HCT116 (cell line): ENCODE measurements around the gene CPED1.

Source experiments
- CBX3 ChIP-seq: IDR thresholded peaks from 2 replicates; pipeline ENCODE4 v1.6.1; 2012; ENCODE audit warnings: low read depth
- CTCF ChIP-seq, 3 experiments: fragments of 200-600 bp in 1 of 3; sonication (generic) in 1 of 3; IDR thresholded peaks in 2 of 3; conservative IDR thresholded peaks in 1 of 3; 2 replicates each; pipeline ENCODE4 v1.5.1; 2012 to 2017; ENCODE audit warnings: low read depth in 2 of 3, low read length in 2 of 3, antibody characterized with exemption in 1 of 3, borderline replicate concordance in 1 of 3, control low read depth in 1 of 3, mild to moderate bottlenecking in 1 of 3, mixed read lengths in 1 of 3, mixed run types in 1 of 3, moderate library complexity in 1 of 3; ENCODE audit not compliant: insufficient read depth in 1 of 3
- ELF1 ChIP-seq: IDR thresholded peaks from 2 replicates; pipeline ENCODE4 v1.6.1; 2012; ENCODE audit warnings: low read depth, borderline replicate concordance
- EZH2 ChIP-seq: fragments of 200-600 bp; sonication (generic); IDR thresholded peaks from 2 replicates; pipeline ENCODE4 v1.6.1; 2017; ENCODE audit warnings: antibody characterized with exemption, mixed run types
- EZH2phosphoT487 ChIP-seq: fragments of 200-600 bp; IDR thresholded peaks from 2 replicates; pipeline ENCODE4 v1.6.1; 2018; ENCODE audit warnings: antibody characterized with exemption, borderline replicate concordance
- JUND ChIP-seq: IDR thresholded peaks from 2 replicates; pipeline ENCODE4 v1.6.1; 2012
- MAX ChIP-seq: IDR thresholded peaks from 2 replicates; pipeline ENCODE4 v1.6.1; 2012
- POLR2A ChIP-seq: IDR thresholded peaks from 2 replicates; pipeline ENCODE4 v1.7.0; 2011; ENCODE audit warnings: borderline replicate concordance; ENCODE audit not compliant: insufficient read depth, insufficient read length; ENCODE audit errors: extremely low read depth
- POLR2AphosphoS5 ChIP-seq: IDR thresholded peaks from 2 replicates; pipeline ENCODE4 v1.6.1; 2011; ENCODE audit warnings: mild to moderate bottlenecking, low read depth, low read length, moderate library complexity
- RAD21 ChIP-seq: IDR thresholded peaks from 2 replicates; pipeline ENCODE4 v1.6.1; 2012; ENCODE audit warnings: low read depth, mild to moderate bottlenecking
- SP1 ChIP-seq: IDR thresholded peaks from 2 replicates; pipeline ENCODE4 v1.6.1; 2012; ENCODE audit warnings: low read depth
- YY1 ChIP-seq: IDR thresholded peaks from 2 replicates; pipeline ENCODE4 v1.6.1; 2011; ENCODE audit warnings: low read length, low read depth, moderate library complexity, mild to moderate bottlenecking; ENCODE audit not compliant: insufficient replicate concordance; ENCODE audit errors: extremely low read depth
- ZNF274 ChIP-seq: fragments of 200-500 bp; sonication (Bioruptor generic); IDR thresholded peaks from 2 replicates; pipeline ENCODE4 v1.6.1; 2014; ENCODE audit warnings: mild to moderate bottlenecking, low read depth, low read length, inconsistent platforms

GRCh38 chr7:121077165-121077630 lies 88.7 kb downstream of the CPED1 start:
- no peak for TF ChIP-seq EZH2
- no peak for TF ChIP-seq SP1
- TF ChIP-seq CTCF (IDR thresholded peaks at IDR 0.05 in 2 of 3, conservative IDR thresholded peaks at IDR 0.05 in 1 of 3; ENCODE audit: borderline replicate concordance in 1 of 3, insufficient read depth in 1 of 3, low read depth in 2 of 3, low read length in 2 of 3) = no peak
- no peak for TF ChIP-seq EZH2phosphoT487
- TF ChIP-seq POLR2A = no peak
- no peak for TF ChIP-seq POLR2AphosphoS5
- TF ChIP-seq CBX3 = no peak
- TF ChIP-seq JUND = no peak
- no peak for TF ChIP-seq ELF1
- TF ChIP-seq RAD21 = no peak
- no peak for TF ChIP-seq ZNF274
- TF ChIP-seq MAX = no peak
- no peak for TF ChIP-seq YY1
